Ammon's horn (tissue), 1 donor: ENCODE measurements around the gene ANGPTL7.
A peak's percentile ranks its signal among the peaks of the same experiment; 100 is the strongest.
"Not testable (repeated sequence)": the region's sequence is repeated elsewhere in the genome, so short reads cannot be mapped to it uniquely, and the experiment has no call there.

ENCODE experiments used
- DNase-seq: peaks from one replicate; pipeline ENCODE4 v3.0.0-alpha.2; 2016; ENCODE audit warnings: low spot score

The ANGPTL7 gene

GRCh38 chr1:11188858-11189451 is at the start of gene ANGPTL7:
ANGPTL7 (plus strand) TSS chr1:11189355; CDS start chr1:11189580, 225 bp downstream.
- DNase-seq: no peak

GRCh38 chr1:11142618-11143391 is 46.4 kb upstream of the ANGPTL7 start:
- no peak for DNase-seq

- DNase-seq: no peak
Observed at GRCh38 chr1:11143401-11143800, 45.8 kb upstream of the ANGPTL7 start.

GRCh38 chr1:11143907-11144306 is 45.2 kb upstream of the ANGPTL7 start:
- no peak for DNase-seq

GRCh38 chr1:11144570-11145256 is 44.4 kb upstream of the ANGPTL7 start:
- DNase-seq: no peak

- no peak for DNase-seq
Observed at GRCh38 chr1:11145741-11146140, 43.4 kb upstream of the ANGPTL7 start.

GRCh38 chr1:11147197-11147770 is 41.9 kb upstream of the ANGPTL7 start:
- DNase-seq: no peak

GRCh38 chr1:11150326-11150725 is 38.8 kb upstream of the ANGPTL7 start:
- no peak for DNase-seq

GRCh38 chr1:11151114-11151513 is 38.0 kb upstream of the ANGPTL7 start:
- DNase-seq: no peak

- no peak for DNase-seq
Observed at GRCh38 chr1:11151826-11152612, 37.1 kb upstream of the ANGPTL7 start.

GRCh38 chr1:11152755-11153154 is 36.4 kb upstream of the ANGPTL7 start:
- DNase-seq: no peak

GRCh38 chr1:11153184-11153583 is 36.0 kb upstream of the ANGPTL7 start:
- no peak for DNase-seq

GRCh38 chr1:11156441-11156840 is 32.7 kb upstream of the ANGPTL7 start:
- DNase-seq: no peak

GRCh38 chr1:11156963-11157362 is 32.2 kb upstream of the ANGPTL7 start:
- no peak for DNase-seq

GRCh38 chr1:11157394-11157793 is 31.8 kb upstream of the ANGPTL7 start:
- no peak for DNase-seq

GRCh38 chr1:11157867-11158266 is 31.3 kb upstream of the ANGPTL7 start:
- DNase-seq: peak; percentile 48

- DNase-seq: no peak
Observed at GRCh38 chr1:11158291-11158690, 30.9 kb upstream of the ANGPTL7 start.

GRCh38 chr1:11158720-11159321 is 30.3 kb upstream of the ANGPTL7 start:
- no peak for DNase-seq

- DNase-seq: not testable (repeated sequence)
Observed at GRCh38 chr1:11162752-11163151, 26.4 kb upstream of the ANGPTL7 start.

- DNase-seq: not testable (repeated sequence)
Observed at GRCh38 chr1:11166744-11167143, 22.4 kb upstream of the ANGPTL7 start.

GRCh38 chr1:11168731-11169130 is 20.4 kb upstream of the ANGPTL7 start:
- DNase-seq: no peak
